HK-2 (cell line): ENCODE measurements around the gene CLEC9A.
"Not testable (repeated sequence)": the region's sequence is repeated elsewhere in the genome, so short reads cannot be mapped to it uniquely, and the experiment has no call there.

Experiments
- DNase-seq: peaks from one replicate; pipeline ENCODE4 v3.0.0-alpha.2; 2018; ENCODE audit not compliant: unreplicated experiment

Gene CLEC9A

GRCh38 chr12:10030446-10030845 is at the start of gene CLEC9A:
Gene CLEC9A, plus strand, starts transcription at chr12:10030682. Its CDS starts 22,006 bp downstream, at chr12:10052688.
- DNase-seq, result no peak

DNA sequence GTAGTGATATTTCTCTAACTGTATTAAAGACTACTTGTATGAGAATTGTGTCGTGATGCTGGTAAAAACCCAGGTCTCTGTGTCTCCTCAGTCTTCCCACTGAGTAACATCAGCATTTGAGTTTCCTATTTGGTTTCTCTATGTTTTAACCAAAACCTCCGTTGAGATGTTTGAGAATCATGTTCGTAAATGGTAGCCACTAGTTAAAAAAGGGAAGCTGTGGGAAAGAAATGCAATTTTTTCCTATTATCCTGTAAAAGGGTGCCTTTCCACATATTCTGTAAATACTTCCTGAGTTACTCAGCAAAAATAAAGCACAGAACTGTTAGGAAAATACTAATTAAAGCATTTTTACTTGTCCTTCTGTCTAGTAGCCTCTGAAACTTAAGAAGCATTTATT is 38.6 kb upstream of the CLEC9A start:
- DNase-seq, result no peak

GRCh38 chr12:9992296-9992695 is 38.2 kb upstream of the CLEC9A start:
- DNase-seq, result no peak

- no peak for DNase-seq
These were observed 31.5 kb upstream of the CLEC9A start, which contains the start of gene CLEC1B for GRCh38 chr12:9999016-9999415. Gene CLEC1B, minus strand, starts transcription at chr12:9999121. Its CDS starts 21 bp downstream, at chr12:9999100.

DNA sequence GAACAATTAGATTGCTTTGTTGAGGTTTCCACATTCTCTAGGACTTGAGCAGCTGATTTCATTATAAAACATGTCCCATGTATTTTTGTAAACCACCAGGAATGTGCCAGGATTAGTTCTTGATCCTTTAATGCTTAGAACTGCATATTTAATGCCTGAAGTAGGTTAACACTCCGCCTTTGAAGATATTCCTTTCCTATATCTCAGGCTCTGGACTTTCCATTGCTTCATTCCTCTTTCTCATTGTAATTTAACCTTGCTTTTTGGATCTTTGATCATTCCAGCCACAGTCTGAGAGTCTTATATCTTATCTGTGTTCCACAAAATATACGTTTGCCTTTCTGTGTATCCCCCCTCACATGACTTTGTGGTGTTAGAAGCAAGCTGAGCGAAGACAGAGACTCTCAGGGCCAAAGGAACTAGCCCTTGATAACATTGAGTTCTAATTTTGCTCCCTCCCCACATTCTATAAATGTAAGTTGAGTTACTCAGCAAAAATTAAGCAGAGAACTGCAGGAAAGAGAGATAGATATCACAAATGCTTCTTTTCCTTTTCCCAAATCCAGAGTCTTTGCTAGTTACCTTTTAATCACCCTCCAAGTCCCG is 29.2 kb upstream of the CLEC9A start:
- DNase-seq, result no peak

DNA sequence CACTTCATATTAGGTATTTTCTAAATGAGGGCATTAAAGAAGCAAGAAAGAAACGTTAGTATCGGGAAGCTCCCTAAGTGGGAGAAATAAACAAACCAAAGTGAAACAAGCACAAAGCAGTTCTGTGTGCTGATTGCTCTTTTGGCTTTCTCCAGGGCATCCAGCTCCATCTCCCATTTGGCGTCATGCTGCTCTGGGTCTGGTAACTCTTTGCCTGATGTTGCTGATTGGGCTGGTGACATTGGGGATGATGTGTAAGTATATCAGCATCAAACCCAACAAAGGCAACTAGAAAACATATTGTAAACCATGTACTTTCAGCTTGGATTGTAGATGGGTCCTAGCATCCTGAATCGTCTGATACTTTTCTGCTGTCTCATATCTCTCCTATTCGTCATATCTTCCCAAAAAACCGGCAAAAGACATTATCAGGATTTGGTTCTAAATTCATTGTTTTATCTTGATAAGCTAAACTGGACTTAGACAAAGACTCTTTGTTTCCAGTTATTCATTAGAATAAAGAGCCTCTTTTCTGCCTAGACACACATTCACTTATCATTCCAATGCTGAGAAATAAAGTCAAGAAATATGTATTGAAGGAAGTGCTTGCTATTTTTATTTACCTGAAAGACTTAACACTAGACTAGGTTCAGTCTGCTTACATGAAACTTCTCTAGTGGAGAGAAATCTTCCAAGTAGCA is 17.7 kb upstream of the CLEC9A start:
- DNase-seq, result no peak

DNA sequence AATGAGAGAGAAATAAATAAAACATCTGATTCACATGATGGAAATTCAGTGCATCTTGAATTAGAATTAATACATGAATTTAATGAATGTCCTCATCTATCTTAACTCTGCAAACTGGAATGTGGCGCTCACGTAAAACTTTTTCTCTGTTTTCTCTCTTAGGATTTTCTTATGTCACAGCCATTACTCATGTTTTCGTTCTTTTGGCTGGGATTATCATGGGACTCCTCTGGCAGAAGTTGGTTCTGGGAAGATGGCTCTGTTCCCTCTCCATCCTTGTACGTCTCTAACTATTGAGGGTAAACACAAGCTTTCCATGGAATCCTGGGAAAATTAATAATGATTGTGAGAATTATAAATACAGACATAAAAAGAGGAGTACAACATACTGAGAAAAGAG is 15.0 kb upstream of the CLEC9A start:
- DNase-seq, result no peak

GRCh38 chr12:10016881-10017280 is 13.6 kb upstream of the CLEC9A start:
- DNase-seq, result no peak

DNA sequence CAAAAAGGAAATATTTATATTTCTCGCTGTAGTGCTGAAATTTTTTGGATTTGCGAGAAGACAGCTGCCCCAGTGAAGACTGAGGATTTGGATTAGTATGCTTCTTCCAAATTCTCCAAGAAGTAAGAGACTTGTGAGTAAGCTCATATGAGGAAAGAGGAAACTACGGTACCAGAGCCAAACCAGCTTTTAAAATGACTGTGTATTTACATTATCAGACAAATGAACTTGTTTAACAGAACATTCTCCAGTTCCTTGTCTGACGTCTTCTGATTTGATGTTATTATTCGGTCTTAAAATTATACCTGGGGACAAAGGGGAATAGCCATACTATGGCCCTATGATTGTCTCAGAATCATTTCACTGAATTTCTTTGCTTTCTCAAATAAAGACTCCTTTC is 12.1 kb upstream of the CLEC9A start:
- no peak for DNase-seq

DNA sequence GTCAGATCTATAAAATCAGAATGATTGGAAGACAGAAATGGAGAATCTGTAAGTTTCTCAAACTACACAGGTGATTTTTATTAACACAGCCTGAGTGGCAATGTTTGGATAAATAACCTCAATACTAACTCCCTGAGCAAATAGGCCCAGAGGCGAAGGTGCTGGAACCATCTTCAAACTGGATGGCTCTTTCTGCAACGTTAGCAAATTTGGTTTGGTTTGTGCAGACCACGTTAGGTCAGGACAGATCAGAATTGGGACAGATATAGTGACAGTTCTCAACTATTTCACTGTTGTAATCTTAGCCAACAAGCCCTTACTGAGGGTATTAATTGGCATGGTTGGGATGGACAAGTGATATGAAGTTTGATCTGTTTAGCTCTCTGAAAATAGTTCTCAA is 9.1 kb upstream of the CLEC9A start:
- no peak for DNase-seq

DNA sequence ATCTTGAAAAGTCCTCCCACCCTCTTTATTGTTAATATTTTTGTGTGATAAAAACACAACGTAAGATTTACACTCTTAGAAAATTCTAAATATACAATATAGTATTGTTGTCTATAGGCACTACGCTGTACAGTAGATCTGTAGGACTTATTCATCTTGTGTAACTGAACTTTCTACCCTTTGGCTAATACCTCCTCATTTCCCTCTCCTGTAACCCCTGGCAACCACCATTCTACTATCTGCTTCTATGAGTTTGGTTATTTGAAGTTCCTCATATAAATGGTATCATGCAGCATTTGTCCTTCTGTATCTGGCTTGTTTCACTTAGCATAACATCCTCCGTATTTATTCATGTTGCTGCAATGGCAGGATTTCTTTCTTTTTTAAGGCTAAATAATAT is 5.2 kb upstream of the CLEC9A start:
- no peak for DNase-seq

- not testable (repeated sequence) for DNase-seq
These were observed 3.8 kb upstream of the CLEC9A start for GRCh38 chr12:10026666-10027065.

DNA sequence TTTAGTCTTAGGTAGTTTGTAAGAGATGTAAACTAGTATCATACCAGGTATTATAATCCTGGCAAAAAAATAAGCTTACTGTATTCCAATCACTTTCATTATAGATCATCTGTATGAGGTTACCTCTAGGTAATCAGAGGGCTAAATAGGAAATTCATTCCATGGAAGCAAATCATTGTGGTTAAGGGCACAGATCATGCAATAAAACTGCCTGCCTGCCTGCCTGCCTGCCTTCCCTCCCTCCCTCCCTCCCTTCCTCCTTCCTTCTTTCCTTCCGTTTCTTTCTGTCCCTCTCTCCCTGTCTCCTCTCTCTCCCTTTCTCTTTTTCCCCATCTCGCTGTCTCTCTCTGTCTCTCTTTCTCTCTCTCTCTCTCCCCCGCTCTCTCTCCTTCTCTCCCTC is 3.2 kb upstream of the CLEC9A start:
- DNase-seq, result no peak

- DNase-seq, result no peak
These were observed 2.8 kb upstream of the CLEC9A start for GRCh38 chr12:10027721-10028120.

DNA sequence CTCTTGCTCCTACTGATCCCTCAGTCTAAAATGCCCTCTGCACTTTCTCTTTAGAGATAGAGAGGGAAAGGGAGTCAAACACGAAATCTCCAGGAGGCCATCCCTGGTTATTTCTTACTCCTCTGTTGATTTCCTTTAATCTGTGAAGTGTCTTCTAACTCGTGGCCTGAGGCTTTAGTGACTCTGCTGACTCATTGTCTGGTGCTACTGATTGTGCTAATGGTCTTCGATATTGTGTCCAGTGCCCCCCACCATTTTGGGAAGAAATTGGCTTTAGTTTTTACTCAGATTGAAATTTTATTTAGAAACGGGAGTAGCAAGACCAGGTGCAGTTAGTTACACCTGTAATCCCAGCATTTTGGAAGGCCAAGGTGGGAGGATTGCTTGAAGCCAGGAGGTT is 839 bp downstream of the CLEC9A start:
- DNase-seq, result no peak

DNA sequence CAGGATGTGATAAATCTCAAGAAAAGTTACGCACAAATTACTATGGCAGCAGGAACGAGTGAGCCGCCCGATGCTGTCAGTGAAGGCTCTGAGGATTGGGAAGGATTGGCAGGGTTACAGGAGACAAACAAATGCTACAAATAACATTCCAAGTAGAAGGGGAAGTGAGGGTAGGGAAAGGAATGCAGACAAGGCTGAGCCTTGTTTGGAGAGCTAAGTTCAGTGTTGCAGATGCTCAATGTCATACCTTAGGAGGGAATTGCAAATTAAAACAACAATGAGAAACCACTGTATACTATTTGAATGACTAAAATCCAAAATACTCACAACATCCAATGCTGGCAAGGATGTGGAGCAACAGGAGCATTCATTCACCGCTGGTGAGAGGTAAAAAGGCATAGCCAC is 1.3 kb downstream of the CLEC9A start:
- DNase-seq, result no peak

- no peak for DNase-seq
These were observed 3.5 kb downstream of the CLEC9A start for GRCh38 chr12:10033783-10034545.

- DNase-seq, result no peak
These were observed 11.7 kb downstream of the CLEC9A start for GRCh38 chr12:10042167-10042566.

- DNase-seq, result no peak
These were observed 18.0 kb downstream of the CLEC9A start for GRCh38 chr12:10048526-10048925.

GRCh38 chr12:10052193-10052913 is 21.9 kb downstream of the CLEC9A start:
- no peak for DNase-seq

DNA sequence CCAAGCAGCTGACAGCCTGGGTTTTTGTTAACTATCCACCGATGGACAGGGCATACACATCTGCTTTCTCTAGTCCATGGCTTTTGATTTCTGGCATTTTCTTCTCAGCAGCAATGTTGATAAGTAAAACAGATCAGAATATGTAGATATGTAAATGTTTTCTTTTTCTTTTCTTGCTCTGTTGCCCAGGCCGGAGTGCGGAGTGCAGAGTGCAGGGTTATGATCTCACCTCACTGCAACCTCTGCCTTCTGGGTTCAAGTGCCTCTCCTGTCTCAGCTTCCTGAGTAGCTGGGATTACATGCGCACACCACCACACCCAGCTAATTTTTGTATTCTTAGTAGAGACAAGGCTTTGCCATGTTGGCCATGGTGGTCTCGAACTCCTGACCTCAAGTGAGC is 27.9 kb downstream of the CLEC9A start:
- DNase-seq, result no peak

GRCh38 chr12:10065241-10065640 is 34.8 kb downstream of the CLEC9A start:
- DNase-seq, result no peak
